HG02970 (cell line): ENCODE measurements around the gene IQSEC1.

ENCODE experiments used
- ATAC-seq: cut with Tn5 transposase; IDR thresholded peaks from one replicate; pipeline ENCODE4 v1.9.1; 2021; ENCODE audit warnings: mild to moderate bottlenecking, moderate library complexity, moderate number of reproducible peaks; ENCODE audit not compliant: unreplicated experiment, low FRiP score

Gene IQSEC1

DNA sequence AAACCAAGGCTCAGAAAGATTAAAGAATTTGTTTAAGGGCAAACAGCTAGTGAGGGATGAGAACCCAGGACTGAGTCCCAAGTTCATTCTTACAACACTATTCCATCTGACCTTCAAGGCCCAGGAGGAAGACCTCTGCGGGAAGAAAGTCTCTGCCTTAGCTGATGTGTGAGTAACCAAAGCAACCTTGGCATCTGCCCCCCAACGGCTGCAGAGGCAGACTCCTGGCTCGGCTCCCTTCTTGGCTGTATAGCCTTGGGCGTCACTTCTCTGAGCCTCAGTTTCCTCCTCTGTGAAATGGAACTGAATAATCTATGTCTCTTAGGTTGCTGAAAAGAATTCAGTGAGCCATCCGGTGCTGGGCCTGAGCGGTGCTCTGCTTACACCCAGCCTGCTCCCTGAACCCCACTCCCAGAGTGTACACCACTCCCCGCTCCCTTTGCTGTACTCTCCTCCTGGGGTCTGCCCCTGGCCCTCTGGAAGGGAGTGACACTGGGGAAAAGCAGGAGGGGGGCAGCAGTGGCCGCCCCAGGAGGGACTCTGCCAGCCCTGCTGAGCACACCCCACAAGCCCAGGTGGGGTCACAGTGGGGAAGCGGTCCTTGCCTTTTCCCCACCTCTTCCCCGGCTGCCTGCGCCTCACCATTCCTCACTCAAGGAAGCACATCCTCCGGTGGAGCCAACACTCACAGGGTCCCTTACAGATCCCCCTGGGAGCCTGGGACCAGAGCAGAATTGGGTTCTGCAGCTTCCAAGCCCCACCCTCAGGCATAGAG lies 97.3 kb downstream of the IQSEC1 start:
- ATAC-seq, result no peak

- ATAC-seq, result no peak
These were observed 98.4 kb downstream of the IQSEC1 start for GRCh38 chr3:12974819-12975218.

DNA sequence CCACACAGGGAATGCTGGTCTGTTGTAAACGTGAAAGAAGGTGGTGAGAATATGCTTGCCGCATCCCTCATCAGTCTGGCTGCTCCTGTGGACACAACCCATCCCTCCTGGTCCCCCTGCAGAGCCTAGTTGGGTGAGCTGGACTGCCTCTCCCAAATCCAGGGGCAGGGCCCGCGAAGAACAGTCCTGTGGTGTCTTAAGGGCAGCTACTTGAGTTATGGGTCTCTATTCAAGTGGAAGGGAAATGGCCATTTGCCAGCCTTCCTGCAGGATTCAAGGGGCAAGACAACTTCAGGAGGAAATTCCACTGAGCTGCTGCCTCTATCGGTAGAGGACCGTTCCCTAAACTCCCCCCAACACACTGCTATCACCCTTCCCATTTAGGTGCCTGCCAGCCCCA lies 98.9 kb downstream of the IQSEC1 start:
- no peak for ATAC-seq

- ATAC-seq, result no peak
These were observed 99.4 kb downstream of the IQSEC1 start for GRCh38 chr3:12973827-12974226.

- no peak for ATAC-seq
These were observed 100.2 kb downstream of the IQSEC1 start for GRCh38 chr3:12972781-12973702.

DNA sequence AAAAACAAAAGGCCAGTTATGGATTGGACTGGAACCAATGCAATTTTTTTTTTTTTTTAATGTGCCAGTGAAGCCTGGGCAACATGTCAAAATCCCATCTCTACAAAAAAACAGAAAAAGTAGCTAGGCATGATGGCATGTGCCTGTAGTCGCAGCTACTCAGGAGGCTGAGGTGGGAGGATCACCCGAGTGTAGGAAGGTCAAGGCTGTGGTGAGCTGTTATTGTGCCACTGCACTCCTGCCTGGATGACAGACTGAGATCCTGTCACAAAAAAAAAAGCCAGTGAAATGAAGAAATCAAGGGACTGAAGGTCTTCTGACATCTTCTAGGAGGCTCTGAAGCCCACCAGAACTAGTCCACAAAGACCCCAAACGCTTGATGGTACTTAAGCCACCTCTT lies 101.2 kb downstream of the IQSEC1 start:
- no peak for ATAC-seq

DNA sequence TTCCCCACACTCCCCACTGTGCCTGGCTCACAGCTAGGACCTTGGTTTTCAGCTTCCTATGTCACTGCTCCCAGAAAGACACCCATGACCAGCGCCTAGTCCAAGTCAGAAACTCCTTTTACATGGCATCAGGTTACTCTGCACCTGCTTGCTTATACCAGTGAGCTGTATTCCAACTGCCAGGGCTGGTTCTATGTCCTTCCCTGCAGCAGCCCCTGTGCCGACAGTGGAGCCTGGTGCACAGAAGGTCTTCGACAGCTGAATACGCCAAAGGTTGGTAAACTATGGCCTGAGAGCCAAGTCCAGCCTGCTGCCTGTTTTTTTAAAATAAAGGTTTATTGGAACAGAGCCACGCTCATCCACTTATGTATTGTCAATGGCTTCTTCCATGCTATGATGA lies 102.5 kb downstream of the IQSEC1 start:
- no peak for ATAC-seq

DNA sequence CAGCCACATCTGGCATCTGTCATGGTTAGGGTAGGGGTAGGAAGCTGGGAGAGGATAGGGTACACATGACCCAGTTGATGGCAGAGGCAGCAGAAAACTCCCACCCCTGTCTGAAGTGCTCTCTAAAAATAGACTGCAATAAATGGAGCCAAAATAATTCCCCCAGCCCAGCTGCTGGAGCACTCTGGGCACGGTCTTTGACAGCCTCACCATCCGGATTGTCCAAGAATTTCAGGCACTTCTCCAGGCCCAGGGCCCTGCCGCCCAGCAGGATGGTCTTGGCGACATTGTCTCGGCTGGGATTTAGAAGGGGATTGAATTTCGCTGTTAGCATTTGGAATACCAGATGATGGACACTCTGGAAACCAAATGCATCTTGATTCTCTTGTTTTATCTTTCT lies 103.7 kb downstream of the IQSEC1 start:
- ATAC-seq, result no peak

- ATAC-seq, result no peak
These were observed 104.7 kb downstream of the IQSEC1 start for GRCh38 chr3:12968541-12968940.

DNA sequence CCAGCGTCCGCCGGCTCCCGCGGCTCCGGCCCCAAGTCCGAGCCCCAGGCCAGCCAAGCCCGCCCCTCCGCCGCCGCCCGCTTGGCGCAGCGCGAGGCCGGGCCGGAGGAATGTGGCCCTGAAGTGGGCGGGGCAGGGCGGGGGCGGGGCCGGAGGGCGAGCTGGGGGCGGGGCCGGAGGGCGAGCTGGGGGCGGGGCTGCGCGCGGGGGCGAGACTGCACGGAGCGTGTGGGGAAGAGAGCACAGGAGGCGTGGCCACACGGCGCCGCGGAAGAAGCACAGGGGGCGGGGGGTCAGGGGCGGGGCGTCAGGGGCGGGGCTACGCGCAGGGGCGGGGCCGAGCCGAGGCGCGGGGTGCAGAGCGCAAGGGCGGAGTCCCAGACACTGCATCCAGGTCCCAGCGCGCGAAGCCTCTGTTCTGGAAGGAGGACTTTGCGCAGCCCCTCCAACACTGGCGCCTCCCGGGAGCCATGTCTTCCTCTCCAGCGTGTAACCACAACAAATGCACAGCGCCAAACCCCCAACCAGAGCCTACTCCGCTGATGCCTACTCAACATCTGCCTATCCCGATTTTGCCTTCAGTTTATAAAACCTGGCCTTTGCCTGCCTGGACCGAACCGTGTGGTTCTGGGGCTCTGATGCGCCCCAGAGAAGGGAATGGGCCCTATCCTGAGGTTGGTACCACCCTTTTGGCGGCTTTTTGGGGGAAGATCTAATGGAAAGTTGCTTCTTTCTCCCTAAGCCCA lies 105.5 kb downstream of the IQSEC1 start:
- peak; percentile 68 for ATAC-seq

DNA sequence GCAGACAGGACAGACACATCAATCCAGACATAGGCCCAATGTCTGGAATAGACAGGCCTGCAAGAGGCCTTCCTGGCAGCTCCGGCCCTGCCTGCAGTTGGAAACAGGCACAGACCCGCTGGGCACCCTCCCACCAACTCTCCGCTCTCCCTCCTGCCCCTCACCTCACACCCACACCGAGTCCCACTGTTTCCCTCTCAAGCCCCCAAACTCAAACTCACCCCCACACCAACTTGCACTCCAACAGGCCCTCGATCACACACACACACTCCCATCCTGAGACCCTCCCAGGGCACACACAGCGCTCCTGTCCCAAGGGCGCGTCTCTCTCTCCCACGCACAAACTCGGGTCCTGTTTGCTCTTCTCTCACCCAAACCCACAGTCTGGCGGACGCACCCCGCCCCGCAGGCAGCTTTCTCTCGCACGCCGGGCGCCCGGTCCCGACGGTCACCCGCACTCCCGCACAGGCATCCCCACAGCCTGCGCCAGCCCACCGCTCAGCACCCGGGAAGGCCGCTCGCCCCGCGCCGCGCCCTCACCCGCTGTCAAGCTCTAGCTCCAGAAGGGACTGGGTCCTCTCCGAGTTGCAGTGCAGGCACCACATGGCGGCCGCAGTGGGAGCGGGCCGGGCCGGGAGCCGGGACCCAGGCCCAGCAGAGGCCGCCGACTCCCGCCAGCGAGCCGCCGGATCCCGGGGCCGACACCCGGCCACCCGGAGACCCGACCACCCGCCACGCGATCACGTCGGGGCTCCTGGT lies 106.2 kb downstream of the IQSEC1 start:
- ATAC-seq, result no peak

- no peak for ATAC-seq
These were observed 107.0 kb downstream of the IQSEC1 start for GRCh38 chr3:12965999-12966846.

DNA sequence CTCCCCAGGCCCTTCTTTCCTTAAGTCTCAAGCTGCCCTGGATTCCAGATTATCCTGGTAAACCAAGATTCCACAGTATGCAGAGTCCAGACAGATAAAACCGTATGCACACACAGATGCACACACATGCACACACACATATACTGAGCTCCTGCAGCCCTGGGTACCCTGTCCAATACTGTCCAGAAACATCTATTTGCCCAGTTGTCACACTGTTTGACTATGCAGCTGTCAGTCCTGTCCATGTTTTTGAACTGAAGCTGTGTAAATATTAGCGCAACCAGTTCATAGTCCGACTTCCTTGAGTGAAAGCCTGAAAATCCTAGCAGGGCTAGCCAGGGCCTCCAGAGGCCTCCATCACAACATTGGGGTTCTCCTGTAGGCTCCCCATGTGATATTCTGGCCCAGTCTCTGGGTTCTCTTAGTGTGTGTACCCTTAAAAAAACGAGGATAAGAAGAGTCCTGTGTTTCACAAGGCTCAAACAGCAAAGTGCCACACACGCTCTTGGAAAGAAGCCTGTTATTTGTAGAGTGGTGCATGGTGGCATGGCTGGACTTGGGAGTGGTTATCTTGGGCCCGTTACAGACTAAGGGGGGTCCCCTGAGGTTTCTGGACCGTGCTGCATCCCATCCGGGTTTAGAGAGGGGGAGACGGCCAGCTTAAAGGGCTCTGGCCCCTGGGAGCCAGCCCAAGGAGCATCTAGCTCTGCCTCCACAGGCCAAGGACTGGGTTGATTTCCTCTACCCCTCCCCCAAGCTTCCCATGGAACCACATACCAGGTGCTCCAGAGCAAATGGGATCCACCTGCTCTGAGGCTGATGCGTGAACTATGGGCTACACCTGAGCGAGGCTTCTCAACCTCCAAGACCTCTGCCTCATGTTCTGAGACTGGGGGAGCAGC lies 108.3 kb downstream of the IQSEC1 start:
- ATAC-seq, result no peak

GRCh38 chr3:12963922-12964701 lies 109.1 kb downstream of the IQSEC1 start:
- ATAC-seq, result no peak

GRCh38 chr3:12963231-12963896 lies 109.9 kb downstream of the IQSEC1 start:
- ATAC-seq, result no peak

GRCh38 chr3:12962292-12962691 lies 110.9 kb downstream of the IQSEC1 start:
- ATAC-seq, result no peak

DNA sequence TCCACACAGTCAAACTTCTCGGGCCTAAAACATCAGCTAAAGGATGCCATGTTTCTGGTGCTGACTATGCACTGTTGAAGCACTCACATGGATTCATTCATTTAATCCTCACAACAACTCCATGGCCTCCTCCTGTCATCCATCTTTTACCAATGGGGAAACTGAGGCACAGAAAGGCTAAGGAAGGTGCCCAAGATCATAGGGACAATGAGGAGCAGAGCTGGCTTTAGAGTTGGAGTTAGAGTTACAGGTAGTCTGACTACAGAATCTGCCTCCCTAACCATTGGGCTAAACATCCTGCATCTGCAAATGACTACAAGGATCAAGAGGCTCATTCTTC lies 111.6 kb downstream of the IQSEC1 start:
- no peak for ATAC-seq
